ENCODE results near the gene PFN1.

DNA sequence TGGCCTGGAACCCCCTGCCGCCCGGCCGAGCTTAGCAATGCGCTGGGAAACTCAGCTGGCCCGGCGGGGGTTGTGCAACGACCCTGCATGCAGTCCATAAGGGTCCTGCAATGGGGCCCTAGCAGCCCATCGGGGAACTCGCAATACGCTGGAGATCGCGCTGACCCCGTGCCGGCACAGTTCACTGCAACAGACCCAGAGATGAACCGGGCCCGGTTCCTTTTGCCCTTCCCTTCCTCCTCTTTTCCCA lies 8.9 kb downstream of the PFN1 start:
- TF ChIP-seq, protein P1, sequence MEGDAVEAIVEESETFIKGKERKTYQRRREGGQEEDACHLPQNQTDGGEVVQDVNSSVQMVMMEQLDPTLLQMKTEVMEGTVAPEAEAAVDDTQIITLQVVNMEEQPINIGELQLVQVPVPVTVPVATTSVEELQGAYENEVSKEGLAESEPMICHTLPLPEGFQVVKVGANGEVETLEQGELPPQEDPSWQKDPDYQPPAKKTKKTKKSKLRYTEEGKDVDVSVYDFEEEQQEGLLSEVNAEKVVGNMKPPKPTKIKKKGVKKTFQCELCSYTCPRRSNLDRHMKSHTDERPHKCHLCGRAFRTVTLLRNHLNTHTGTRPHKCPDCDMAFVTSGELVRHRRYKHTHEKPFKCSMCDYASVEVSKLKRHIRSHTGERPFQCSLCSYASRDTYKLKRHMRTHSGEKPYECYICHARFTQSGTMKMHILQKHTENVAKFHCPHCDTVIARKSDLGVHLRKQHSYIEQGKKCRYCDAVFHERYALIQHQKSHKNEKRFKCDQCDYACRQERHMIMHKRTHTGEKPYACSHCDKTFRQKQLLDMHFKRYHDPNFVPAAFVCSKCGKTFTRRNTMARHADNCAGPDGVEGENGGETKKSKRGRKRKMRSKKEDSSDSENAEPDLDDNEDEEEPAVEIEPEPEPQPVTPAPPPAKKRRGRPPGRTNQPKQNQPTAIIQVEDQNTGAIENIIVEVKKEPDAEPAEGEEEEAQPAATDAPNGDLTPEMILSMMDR (IDR thresholded peaks at IDR 0.05), result no peak
- TF ChIP-seq POLR2A (IDR thresholded peaks at IDR 0.05), result no peak
